Activated naive CD4-positive, alpha-beta T cell treated with anti-CD3 and anti-CD28 coated beads for 36 hours (primary cell): ENCODE data around the gene FSTL4. TPM values are rescaled to one million over a fixed set of nuclear protein-coding genes. Genes with fewer than 3 reads are reported as not detected.

ENCODE experiments used
- CTCF ChIA-PET: fragments of 350-600 bp; sonication (Branson Sonifier 250); formaldehyde crosslinking; loops from one replicate; lab custom pipeline; 2021; ENCODE audit warnings: antibody characterized with exemption; lab: Charles Lee
- DNase-seq: peaks from one replicate; pipeline ENCODE4 v3.0.0-alpha.2; 2020
- H3K27ac Mint-ChIP-seq: one replicate; pipeline ENCODE4 v1.8.0; 2021; ENCODE audit warnings: mild to moderate bottlenecking, mixed read lengths
- H3K27me3 Mint-ChIP-seq: one replicate; pipeline ENCODE4 v1.8.0; 2021; ENCODE audit warnings: low read depth, mixed read lengths
- H3K36me3 Mint-ChIP-seq: one replicate; pipeline ENCODE4 v1.8.0; 2021; ENCODE audit warnings: low read depth, mixed read lengths
- H3K4me1 Mint-ChIP-seq: one replicate; pipeline ENCODE4 v1.8.0; 2021; ENCODE audit warnings: low read depth, mixed read lengths
- H3K4me3 Mint-ChIP-seq: one replicate; pipeline ENCODE4 v1.8.0; 2021; ENCODE audit warnings: mild to moderate bottlenecking, moderate library complexity, mixed read lengths
- H3K9me3 Mint-ChIP-seq: one replicate; pipeline ENCODE4 v1.8.0; 2021; ENCODE audit warnings: mixed read lengths
- intact Hi-C: fragments of 100-400 bp; cut with micrococcal nuclease; formaldehyde crosslinking; loops from one replicate; pipeline ENCODE4 v1.15.1; 2023
- microRNA-seq: library from miRNA; unstranded; fragments of <30 nt; microRNA quantifications from one replicate; pipeline ENCODE4 v1.2.0, GENCODE V29; 2022; ENCODE audit warnings: borderline microRNAs expressed, borderline replicate concordance
- total RNA-seq, 2 experiments: library from RNA; stranded (reverse); gene quantifications; one replicate each; pipeline ENCODE4 v1.2.3, GENCODE V29; 2021

Gene FSTL4
- total RNA-seq, 2 experiments from 2014 or later: 0.29 to 0.30 TPM

DNA sequence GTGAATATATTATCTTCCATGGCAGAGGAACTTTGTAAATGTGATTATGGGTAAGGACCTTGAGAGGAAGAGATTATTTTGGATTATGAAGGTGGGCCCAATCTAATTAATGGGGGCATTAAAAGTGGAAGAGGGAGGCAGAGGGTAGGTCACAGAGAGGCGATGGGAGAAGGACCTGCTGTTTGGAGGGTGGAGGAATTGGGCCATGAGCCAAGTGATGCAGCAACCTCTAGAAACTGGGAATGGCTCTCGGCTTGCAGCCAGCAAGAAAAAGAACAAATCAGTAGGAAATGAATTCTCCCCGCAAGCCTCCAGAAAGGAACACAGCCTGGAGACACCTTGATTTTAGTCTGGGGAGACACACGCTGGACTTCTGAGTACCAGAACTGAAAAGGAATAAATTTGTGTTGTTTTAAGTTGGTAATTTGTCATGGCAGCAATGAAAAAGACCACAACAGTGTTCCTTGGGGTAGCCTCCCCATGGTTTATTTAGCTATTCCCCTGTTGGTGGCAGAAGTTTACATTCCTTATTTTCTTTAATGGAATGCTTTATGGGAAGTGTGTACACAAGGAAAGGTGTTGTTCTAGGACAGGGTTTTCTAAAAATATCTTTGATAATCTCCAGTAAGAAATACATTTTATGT, 456.9 kb downstream of the FSTL4 start:
- H3K4me3 Mint-ChIP-seq: no peak overlapping the region
- H3K36me3 Mint-ChIP-seq: no peaks in the 10 kb centered on the region
- peaks cover 5% of the 10 kb centered on the region for H3K4me1 Mint-ChIP-seq
- H3K9me3 Mint-ChIP-seq: no peaks in the 10 kb centered on the region
- DNase-seq: no peak
- intact Hi-C loops: no loop called here
- CTCF ChIA-PET: no interaction called here
- H3K27ac Mint-ChIP-seq: no peak overlapping the region
- no peaks in the 10 kb centered on the region for H3K27me3 Mint-ChIP-seq

DNA sequence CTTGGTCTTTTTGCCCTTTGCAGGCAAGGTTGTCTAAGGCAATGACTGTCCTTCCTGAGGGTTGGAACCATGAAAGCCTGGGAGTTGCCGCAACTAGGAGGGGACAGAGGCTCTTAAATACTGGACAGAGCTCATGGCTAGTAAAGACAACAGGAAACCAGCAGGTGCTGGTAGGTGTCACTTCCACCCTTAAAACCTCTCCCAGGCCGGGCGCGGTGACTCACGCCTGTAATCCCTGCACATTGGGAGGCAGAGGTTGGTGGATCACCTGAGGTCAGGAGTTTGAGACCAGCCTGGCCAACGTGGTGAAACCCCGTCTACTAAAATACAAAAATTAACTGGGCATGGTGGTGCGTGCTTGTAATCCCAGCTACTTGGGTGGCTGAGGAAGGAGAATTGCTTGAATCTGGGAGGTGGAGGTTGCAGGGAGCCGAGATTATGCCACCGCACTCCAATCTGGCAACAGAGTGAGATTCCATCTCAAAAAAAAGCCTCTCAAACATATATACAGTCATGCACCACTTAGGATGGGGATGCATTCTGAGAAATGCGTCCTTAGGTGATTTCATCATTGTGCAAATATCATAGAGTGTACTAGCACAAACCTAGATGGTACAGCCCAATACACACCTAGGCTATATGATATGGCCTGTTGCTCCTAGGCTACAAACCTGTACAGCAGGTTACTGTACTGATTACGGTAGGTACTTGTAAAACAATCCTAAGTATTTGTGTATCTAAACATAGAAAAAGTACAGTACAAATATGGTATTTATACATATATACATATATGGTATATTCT, 457.9 kb downstream of the FSTL4 start:
- no peaks in the 10 kb centered on the region for H3K4me1 Mint-ChIP-seq
- CTCF ChIA-PET: no interaction called here
- intact Hi-C loops: no loop called here
- H3K9me3 Mint-ChIP-seq: no peaks in the 10 kb centered on the region
- no peaks in the 10 kb centered on the region for H3K36me3 Mint-ChIP-seq
- no peak overlapping the region for H3K27ac Mint-ChIP-seq
- H3K27me3 Mint-ChIP-seq: no peaks in the 10 kb centered on the region
- H3K4me3 Mint-ChIP-seq: no peak overlapping the region
- DNase-seq: no peak

DNA sequence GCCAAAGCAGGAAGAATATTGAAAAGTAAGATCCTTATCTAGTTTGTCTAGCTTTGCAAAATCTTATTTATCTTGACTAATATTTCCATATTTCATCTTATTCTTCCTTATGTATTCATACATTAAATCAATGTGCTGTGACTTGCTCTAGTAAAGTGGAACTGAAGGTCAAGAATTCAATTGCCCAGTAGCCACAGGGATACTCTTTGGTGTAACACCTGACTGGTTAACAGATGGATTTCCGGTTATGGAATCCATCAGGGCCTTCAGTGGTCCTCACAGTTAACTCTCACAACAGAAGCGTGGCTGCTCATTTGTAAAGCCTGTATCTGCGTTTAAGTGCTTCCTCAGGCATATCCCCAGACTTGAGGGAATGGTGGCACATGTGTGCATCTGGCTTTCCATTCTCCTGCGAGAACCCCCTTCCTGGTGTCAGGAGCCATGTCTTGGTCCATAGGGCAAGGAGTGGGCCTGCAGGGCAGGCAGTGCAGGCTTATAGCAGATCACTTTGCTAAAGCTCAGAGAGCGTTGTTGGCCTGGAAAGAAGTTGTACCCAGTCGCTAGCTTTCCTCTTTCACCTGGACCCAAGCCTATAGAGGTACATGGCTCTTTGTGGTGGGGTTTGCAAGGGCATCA, 461.3 kb downstream of the FSTL4 start:
- intact Hi-C loops: no loop called here
- no peaks in the 10 kb centered on the region for H3K36me3 Mint-ChIP-seq
- CTCF ChIA-PET: no interaction called here

DNA sequence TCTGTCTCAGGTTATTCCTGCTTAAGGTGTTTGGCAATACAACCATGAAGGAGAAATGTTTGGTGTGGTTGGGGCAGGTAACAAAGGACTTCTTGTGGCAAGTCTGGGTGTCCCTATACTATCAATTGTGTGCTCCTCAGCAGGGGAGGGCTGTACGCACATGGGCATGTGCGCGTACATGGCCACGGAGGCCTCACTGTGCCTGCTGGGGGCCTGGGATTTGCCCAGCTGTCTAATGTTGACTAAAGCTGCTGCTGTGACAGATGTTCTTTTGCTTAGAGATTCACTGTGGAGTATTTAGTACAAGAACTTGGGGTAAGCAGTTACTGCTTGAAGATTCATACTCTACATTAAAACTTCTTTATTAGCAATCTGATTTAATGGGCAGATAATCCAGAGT, 463.0 kb downstream of the FSTL4 start:
- H3K27me3 Mint-ChIP-seq: no peaks in the 10 kb centered on the region
- no peak overlapping the region for H3K4me3 Mint-ChIP-seq
- CTCF ChIA-PET: no interaction called here
- no peak overlapping the region for H3K27ac Mint-ChIP-seq
- peaks cover 5% of the 10 kb centered on the region for H3K9me3 Mint-ChIP-seq
- H3K36me3 Mint-ChIP-seq: no peaks in the 10 kb centered on the region
- intact Hi-C loops: no loop called here
- no peak for DNase-seq
- peaks cover 16% of the 10 kb centered on the region for H3K4me1 Mint-ChIP-seq

More for the DNA sequence above, 461.3 kb downstream of the FSTL4 start:
- no peak overlapping the region for H3K4me3 Mint-ChIP-seq
- no peak overlapping the region for H3K27ac Mint-ChIP-seq
- H3K4me1 Mint-ChIP-seq: peaks cover 16% of the 10 kb centered on the region
- H3K9me3 Mint-ChIP-seq: no peaks in the 10 kb centered on the region
- H3K27me3 Mint-ChIP-seq: no peaks in the 10 kb centered on the region
- no peak for DNase-seq

DNA sequence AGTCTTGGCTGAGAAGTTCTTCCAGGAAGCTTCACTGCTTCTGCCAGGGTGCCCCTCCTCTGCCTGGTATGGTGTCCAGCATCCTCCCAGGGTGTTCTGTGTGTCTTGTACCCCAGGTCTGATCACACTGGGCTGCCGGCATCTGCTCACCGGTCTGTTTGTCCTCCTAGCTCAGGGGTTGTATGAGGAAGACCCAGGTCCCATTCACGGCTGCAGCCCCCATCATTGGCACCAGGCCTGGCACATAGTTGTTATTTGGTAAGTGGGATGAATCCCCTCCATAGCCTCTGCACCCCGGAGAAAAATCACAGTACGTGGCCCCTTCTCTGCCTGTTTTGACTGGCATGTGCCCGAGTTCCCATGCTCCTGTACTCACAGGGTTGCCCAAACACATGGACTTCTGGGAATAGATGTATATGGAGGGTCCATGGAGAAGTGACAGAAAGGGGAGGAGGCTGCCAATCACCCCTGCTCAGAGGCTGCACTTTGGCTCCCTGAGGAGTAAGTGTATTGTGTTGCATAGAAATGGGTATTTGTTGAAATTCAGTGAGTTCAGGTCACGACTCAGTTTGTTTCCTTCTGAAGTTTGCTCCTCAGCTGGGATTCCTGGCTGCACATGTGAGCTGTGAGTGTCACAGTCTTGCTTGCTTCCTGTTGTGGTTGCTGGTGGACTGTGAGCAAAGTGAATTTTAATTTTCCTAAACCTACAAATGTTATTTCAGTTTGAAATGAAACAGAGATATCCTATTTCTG, 464.4 kb downstream of the FSTL4 start:
- DNase-seq: peak; percentile 24
- Mint-ChIP-seq H3K27me3 (no peaks in the 10 kb centered on the region), H3K4me3 (no peak overlapping the region), H3K36me3 (no peaks in the 10 kb centered on the region), H3K4me1 (peaks cover 16% of the 10 kb centered on the region), H3K27ac (no peak overlapping the region), H3K9me3 (peaks cover 12% of the 10 kb centered on the region)
- intact Hi-C loops: no loop called here
- CTCF ChIA-PET: interaction anchor here (0.7 kb wide), 1 partner anchor 328 kb away, joined by 3 read pairs; no protein-coding TSS in a partner anchor

DNA sequence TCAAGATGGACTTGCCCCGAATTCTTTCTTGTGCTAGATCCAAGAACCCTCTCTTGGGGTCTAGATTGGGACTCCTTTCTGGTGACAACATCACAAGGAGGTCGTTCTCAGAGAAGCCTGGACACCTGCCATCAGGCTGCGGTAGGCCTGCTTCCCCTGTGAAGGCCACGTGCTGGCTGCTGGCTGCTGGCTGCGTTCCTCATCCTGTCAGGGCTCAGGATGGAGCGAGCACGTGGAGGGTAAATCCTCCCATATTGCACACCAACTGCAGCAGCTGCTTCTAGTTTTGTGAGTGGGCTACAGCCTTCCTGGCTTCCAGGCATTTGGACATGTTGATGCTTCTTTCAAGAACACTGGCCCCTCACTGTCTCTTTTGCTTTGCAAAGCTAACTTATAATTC, 464.9 kb downstream of the FSTL4 start:
- Mint-ChIP-seq H3K27ac (no peak overlapping the region), H3K27me3 (no peaks in the 10 kb centered on the region), H3K9me3 (peaks cover 12% of the 10 kb centered on the region), H3K4me3 (no peak overlapping the region), H3K4me1 (peaks cover 16% of the 10 kb centered on the region), H3K36me3 (no peaks in the 10 kb centered on the region)
- intact Hi-C loops: no loop called here
- DNase-seq: peak; percentile 19
- CTCF ChIA-PET: interaction anchor here (0.6 to 0.7 kb wide), 2 partner anchors 328 to 813 kb away, joined by 3 to 5 read pairs; no protein-coding TSS in a partner anchor

Small RNA genes within 50 kb of the gene (microRNA-seq; reads per million reads assigned to microRNA genes)
- gene MIR1289-2: not detected
